Testis (tissue), 3 donors: ENCODE results near the gene CNTFR. TPM values are rescaled to one million over a fixed set of nuclear protein-coding genes. Genes with fewer than 3 reads are reported as not detected.
A peak's percentile ranks its signal among the peaks of the same experiment; 100 is the strongest.

Experiments used
- DNase-seq: peaks from one replicate; pipeline ENCODE4 v3.0.0-alpha.2; 2019
- H3K27ac ChIP-seq, 2 donors: fragments of 200-600 bp; sonication (generic); one replicate each; pipeline ENCODE4 v1.5.1; 2019
- H3K27me3 ChIP-seq: fragments of 200-600 bp; sonication (generic); one replicate; pipeline ENCODE4 v1.5.1; 2019
- H3K36me3 ChIP-seq: fragments of 200-600 bp; sonication (generic); one replicate; pipeline ENCODE4 v1.5.1; 2017; ENCODE audit warnings: low read depth; ENCODE audit errors: missing control alignments
- H3K4me1 ChIP-seq: fragments of 200-600 bp; sonication (generic); one replicate; pipeline ENCODE4 v1.5.1; 2019
- H3K4me3 ChIP-seq, 2 donors: fragments of 200-600 bp; sonication (generic); one replicate each; pipeline ENCODE4 v1.5.1; 2017 to 2019
- H3K9me3 ChIP-seq: fragments of 200-600 bp; sonication (generic); one replicate; pipeline ENCODE4 v1.5.1; 2017
- POLR2A ChIP-seq: fragments of 450-650 bp; IDR thresholded peaks from one replicate; pipeline ENCODE4 v1.6.1; 2017; ENCODE audit warnings: antibody characterized with exemption, mild to moderate bottlenecking, moderate library complexity
- WGBS, 2 donors: methylation state at CpG; one replicate each; pipeline ENCODE4 v1.1.5; 2018; 5-methylcytosine and 5-hydroxymethylcytosine counted together
- intact Hi-C: fragments of 100-400 bp; cut with DNase I; formaldehyde crosslinking; loops from one replicate; pipeline ENCODE4 v1.15.1; 2023; ENCODE audit warnings: low total_unique reads
- polyA plus RNA-seq: library from polyadenylated mRNA; stranded (reverse); fragments of 350-450 nt; fragmentation: Illumina TruSeq; extraction: RNeasy Lipid Tissue Mini Kit (QIAGEN cat#74804); gene quantifications from one replicate; pipeline ENCODE4 v1.2.3, GENCODE V29; 2014; ENCODE audit warnings: low read depth, low replicate concordance; ENCODE audit not compliant: insufficient read depth
- total RNA-seq, 2 donors: library from RNA; depleted of rRNA; stranded (reverse); fragments of >200 nt; gene quantifications; one replicate each; pipeline ENCODE4 v1.2.3, GENCODE V29; 2016
- TF ChIP-seq, protein P1 (sequence below), 3 experiments: fragments of 450-650 bp in 2 of 3; fragments of 200-600 bp in 1 of 3; sonication (generic) in 1 of 3; IDR thresholded peaks; one replicate each; pipeline ENCODE4 v1.5.1; 2016 to 2019; ENCODE audit warnings: antibody characterized with exemption in 3 of 3, mild to moderate bottlenecking in 2 of 3, moderate library complexity in 1 of 3

Gene CNTFR
- total and polyA plus RNA-seq, 3 donors from 2014 or later = 11.8 to 16.0 (median 16.0) TPM

DNA sequence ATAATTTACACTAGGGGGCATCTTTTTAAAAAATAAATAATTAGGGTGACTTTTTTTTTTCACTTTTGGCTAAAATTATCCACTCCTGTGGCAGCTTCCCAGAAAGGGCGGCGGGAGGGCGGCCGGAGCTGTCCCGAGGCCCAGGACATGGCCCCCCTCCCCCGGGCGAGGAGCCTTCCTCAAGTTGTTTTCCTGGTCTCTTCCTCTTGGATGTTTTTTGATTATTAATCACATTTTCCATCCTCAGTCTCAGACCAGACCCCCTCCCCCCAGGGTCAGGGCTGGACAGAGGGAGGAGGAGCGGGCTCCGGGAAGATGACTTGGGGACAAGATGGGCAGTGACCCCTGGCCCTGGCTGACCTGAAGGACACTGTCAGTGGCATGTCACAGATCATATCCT, 4.7 kb upstream of the CNTFR start:
- intact Hi-C loops = loop anchor here (5.0 kb wide), 1 partner anchor 42 kb away; no protein-coding TSS in a partner anchor
- no peaks in the 10 kb centered on the region for H3K9me3 ChIP-seq
- TF ChIP-seq, protein P1, sequence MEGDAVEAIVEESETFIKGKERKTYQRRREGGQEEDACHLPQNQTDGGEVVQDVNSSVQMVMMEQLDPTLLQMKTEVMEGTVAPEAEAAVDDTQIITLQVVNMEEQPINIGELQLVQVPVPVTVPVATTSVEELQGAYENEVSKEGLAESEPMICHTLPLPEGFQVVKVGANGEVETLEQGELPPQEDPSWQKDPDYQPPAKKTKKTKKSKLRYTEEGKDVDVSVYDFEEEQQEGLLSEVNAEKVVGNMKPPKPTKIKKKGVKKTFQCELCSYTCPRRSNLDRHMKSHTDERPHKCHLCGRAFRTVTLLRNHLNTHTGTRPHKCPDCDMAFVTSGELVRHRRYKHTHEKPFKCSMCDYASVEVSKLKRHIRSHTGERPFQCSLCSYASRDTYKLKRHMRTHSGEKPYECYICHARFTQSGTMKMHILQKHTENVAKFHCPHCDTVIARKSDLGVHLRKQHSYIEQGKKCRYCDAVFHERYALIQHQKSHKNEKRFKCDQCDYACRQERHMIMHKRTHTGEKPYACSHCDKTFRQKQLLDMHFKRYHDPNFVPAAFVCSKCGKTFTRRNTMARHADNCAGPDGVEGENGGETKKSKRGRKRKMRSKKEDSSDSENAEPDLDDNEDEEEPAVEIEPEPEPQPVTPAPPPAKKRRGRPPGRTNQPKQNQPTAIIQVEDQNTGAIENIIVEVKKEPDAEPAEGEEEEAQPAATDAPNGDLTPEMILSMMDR (IDR thresholded peaks at IDR 0.05) = no peak
- no peak for TF ChIP-seq POLR2A
- H3K27ac ChIP-seq = peak overlapping the region; percentile 39 to 43
- no peaks in the 10 kb centered on the region for H3K36me3 ChIP-seq
- WGBS, 2 donors = 48 to 51% methylated on average over 9 of the region's 9 CpGs
- peak; percentile 59 for DNase-seq
- peaks cover 26% of the 10 kb centered on the region for H3K4me1 ChIP-seq
- no peaks in the 10 kb centered on the region for H3K27me3 ChIP-seq
- H3K4me3 ChIP-seq = no peak overlapping the region

DNA sequence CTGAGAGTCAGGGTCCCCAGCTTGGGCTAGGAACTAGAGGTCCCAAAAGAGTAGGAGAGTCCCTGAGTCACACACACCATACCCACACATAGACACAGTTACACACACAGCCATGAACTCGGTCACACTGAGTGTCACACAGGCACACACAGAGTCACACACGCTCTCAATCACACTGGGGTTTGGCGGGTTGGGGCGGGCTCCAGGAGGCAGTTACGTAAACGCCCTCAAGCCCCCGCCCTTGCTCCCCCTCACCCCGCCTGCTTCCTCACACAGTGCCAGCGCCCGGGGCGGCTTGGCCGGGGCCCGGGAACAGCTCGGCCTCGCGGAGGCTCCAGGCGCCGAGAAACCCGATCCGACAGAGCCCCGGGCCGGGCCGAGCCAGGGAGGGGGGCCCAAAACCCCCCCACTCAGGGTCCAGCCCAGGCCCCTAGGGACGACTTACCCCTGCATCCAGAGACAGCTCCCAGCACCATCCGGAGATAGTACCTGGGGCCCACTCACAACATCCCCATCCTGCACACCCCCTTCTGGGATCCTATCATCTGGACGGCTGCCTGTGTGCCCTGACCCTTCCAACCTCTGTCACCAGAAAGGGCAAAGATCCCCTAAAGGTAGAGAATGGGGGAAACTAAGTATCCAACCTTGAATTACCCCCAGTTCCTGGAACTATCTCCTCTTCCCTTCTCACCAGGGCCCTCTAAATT, 3.5 kb upstream of the CNTFR start:
- Histone ChIP-seq H3K4me3 (no peak overlapping the region), H3K27me3 (no peaks in the 10 kb centered on the region), H3K4me1 (peaks cover 26% of the 10 kb centered on the region), H3K9me3 (no peaks in the 10 kb centered on the region), H3K36me3 (no peaks in the 10 kb centered on the region), H3K27ac (peak overlapping the region; percentile 39 to 43)
- no peak for TF ChIP-seq POLR2A
- TF ChIP-seq, protein P1 (IDR thresholded peaks at IDR 0.05) = no peak
- intact Hi-C loops = loop anchor here (5.0 kb wide), 1 partner anchor 41 kb away; no protein-coding TSS in a partner anchor
- peak; percentile 75 for DNase-seq
- 28 to 38% methylated on average over 8 to 26 of the region's 26 CpGs for WGBS, 2 donors

DNA sequence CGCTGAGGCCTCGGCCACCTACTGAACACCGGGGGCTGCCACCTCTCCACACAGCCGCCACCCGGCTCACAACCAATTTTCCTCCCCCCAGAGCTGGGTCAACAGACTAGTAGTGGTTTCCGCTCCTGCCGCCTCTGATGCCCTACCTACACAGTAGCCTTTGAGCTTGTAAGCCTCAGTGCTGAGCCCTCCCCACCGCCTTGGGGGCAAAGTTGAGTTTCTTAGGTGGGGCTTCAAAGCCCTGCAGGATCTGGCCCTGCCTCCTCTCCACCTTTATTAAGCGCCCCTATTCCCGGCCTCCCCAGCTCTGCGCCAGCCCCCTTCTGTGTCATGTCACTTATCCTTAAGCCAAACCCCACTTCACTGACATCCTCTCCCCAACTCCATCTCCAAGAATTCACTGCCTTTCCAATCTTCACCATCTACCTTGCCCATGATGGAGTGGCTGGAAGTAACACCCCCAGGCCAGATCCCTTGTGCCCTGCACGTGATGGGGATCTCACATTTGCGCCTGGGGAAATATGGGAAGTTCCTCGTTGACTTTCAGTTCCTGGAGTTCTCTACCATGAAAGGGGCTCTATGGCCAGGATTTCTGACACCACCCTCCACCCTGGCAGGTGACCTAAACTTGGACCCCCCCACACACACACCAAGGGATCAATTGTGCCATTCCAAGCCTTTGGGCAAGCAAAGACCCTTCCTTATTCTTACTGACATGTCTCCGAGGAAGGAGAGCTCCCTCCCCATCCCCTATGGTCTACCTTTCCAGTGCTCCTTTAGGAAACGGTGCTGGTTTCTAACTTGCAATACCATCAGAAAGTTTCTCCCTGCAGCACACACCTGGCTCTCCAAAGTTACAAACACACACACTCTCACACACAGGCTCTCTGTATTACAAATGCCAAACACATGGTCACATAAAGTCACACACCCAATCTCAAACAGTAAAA, 2.7 kb upstream of the CNTFR start:
- DNase-seq = no peak
- H3K36me3 ChIP-seq = no peaks in the 10 kb centered on the region
- no peak overlapping the region for H3K27ac ChIP-seq
- H3K4me1 ChIP-seq = peaks cover 26% of the 10 kb centered on the region
- H3K9me3 ChIP-seq = no peaks in the 10 kb centered on the region
- peak overlapping the region in 1 of 2 donors; percentile 40 for H3K4me3 ChIP-seq
- intact Hi-C loops = loop anchor here (5.0 kb wide), 1 partner anchor 40 kb away; no protein-coding TSS in a partner anchor
- TF ChIP-seq POLR2A = no peak
- WGBS, 2 donors = 32 to 34% methylated on average over 12 to 16 of the region's 16 CpGs
- H3K27me3 ChIP-seq = no peaks in the 10 kb centered on the region

DNA sequence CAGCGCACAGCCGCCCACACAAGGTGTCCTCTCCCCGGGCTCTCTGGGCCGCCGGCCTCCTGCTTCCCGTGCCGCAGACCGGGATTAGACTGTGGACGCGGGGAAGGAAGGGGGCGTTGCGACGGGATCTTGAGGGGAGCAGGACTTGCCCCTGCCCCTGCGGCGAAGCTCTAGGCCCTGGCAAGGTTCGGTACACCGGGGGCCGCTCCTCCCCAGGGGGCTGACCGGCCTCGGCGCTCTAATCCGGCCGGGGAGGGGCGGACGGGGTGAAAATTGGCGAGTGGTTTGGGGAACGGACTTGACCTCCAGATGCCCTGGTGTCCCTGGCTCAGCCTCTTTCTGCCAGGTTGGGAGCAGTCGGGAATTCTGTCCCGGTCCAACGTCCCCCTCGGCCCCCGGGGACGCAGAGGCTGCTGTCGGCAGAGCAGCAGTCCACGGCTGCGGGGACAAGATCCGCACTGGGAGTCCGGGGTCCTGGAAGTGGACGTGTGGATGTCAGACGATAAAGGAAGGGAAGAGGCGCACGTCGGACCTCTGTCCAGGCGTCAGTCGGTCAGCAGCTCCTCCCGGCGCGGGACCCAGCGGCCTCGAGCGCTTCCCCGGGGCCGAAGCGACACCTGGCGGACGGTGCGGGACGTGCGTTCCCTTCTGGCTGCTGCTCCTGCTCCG, 1.9 kb upstream of the CNTFR start:
- peaks cover 26% of the 10 kb centered on the region for H3K4me1 ChIP-seq
- 4 to 22% methylated on average over 5 to 56 of the region's 60 CpGs for WGBS, 2 donors
- H3K9me3 ChIP-seq = no peaks in the 10 kb centered on the region
- no peaks in the 10 kb centered on the region for H3K27me3 ChIP-seq
- no peaks in the 10 kb centered on the region for H3K36me3 ChIP-seq
- peak; percentile 92 for DNase-seq
- H3K27ac ChIP-seq = no peak overlapping the region
- peak overlapping the region in 1 of 2 donors; percentile 40 for H3K4me3 ChIP-seq
- intact Hi-C loops = loop anchor here (5.0 kb wide), 1 partner anchor 39 kb away; no protein-coding TSS in a partner anchor
- TF ChIP-seq POLR2A = no peak
- TF ChIP-seq, protein P1 (IDR thresholded peaks at IDR 0.05) = peak; percentile 91 to 93 (median 92)
